Measurements from ENCODE around the gene CCDC182.

Gene CCDC182

DNA sequence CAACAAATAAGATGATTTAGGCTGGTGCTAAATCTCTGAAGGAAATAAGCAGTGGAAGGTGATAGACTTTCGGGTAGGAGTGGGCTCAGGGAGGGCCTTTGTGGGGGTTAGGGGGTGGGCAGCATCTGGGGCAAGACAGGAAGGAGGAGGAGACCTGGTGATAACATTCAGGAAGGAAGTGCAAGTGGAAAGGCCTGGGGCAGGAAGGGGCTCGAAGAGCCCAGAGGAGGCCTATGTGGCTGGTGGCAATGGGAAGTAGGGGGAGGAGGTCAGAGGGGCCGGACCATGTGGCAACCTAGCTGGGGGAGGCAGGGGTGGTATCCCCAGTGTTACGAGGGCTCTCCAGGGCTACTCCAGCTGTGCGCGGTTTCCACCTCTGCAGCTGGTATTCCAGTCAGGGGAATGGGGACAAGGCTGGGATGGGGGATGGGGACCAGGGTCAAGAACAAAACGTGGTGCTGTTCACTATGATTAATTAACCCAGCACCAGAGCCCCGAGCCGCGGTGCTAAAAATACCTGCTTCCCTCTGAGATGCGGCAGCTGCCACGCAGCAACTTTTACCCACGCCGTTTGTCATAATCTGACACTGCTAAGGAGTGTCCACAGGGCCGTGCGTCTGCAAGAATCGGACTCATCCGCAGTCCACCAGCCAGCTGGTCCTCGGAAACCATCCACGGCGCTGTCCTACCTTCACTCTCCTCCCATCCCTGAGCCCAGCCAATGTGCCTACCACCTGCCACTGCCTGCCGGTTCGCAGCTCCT, 5.2 kb upstream of the CCDC182 start:
- Histone ChIP-seq H3K27me3 (ENCODE audit: insufficient read depth, insufficient read length) (no peaks in the 10 kb centered on the region), H3K4me3 (ENCODE audit: insufficient read length, low read depth) (no peak overlapping the region), H3K36me3 (ENCODE audit: insufficient read depth, insufficient read length, low read length) (no peaks in the 10 kb centered on the region), H3K9me3 (ENCODE audit: insufficient read depth, low read length) (no peaks in the 10 kb centered on the region), H3K9ac (ENCODE audit: insufficient read length, low read depth) (no peak overlapping the region), H3K4me1 (ENCODE audit: insufficient read depth, insufficient read length) (peaks cover 5% of the 10 kb centered on the region)
- TF ChIP-seq ZNF274 (IDR thresholded peaks at IDR 0.05; ENCODE audit: low read depth, low read length) (no peak), SUZ12 (IDR thresholded peaks at IDR 0.05; ENCODE audit: extremely low read depth, insufficient read depth, insufficient read length) (no peak), YY1 (IDR thresholded peaks at IDR 0.05; ENCODE audit: insufficient read depth, insufficient read length) (no peak)
- no peak for DNase-seq (ENCODE audit: low read depth, low spot score)

DNA sequence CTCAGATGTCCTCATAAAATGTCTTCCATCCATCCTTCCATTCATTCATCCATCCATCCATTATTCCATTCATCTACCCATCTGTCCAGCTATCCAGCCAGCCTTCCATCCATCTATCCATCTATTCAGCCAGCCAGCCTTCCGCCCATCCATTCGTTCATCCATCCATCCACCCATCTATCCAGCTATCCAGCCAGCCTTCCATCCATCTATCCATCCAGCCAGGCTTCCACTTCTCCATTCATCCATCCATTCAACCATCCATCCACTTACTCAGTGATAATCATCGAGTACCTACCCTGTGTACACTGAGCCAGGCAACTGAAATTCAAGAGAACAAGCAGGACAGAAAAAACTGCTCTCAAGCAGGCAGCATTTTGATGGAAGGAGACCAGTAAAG, 4.6 kb upstream of the CCDC182 start:
- no peak overlapping the region for H3K4me3 ChIP-seq (ENCODE audit: insufficient read length, low read depth)
- H3K36me3 ChIP-seq (ENCODE audit: insufficient read depth, insufficient read length, low read length) = no peaks in the 10 kb centered on the region
- TF ChIP-seq YY1 (IDR thresholded peaks at IDR 0.05; ENCODE audit: insufficient read depth, insufficient read length) = no peak
- no peak for TF ChIP-seq ZNF274 (IDR thresholded peaks at IDR 0.05; ENCODE audit: low read depth, low read length)
- H3K4me1 ChIP-seq (ENCODE audit: insufficient read depth, insufficient read length) = peaks cover 5% of the 10 kb centered on the region
- no peaks in the 10 kb centered on the region for H3K9me3 ChIP-seq (ENCODE audit: insufficient read depth, low read length)
- no peak overlapping the region for H3K9ac ChIP-seq (ENCODE audit: insufficient read length, low read depth)
- no peaks in the 10 kb centered on the region for H3K27me3 ChIP-seq (ENCODE audit: insufficient read depth, insufficient read length)
- no peak for DNase-seq (ENCODE audit: low read depth, low spot score)

DNA sequence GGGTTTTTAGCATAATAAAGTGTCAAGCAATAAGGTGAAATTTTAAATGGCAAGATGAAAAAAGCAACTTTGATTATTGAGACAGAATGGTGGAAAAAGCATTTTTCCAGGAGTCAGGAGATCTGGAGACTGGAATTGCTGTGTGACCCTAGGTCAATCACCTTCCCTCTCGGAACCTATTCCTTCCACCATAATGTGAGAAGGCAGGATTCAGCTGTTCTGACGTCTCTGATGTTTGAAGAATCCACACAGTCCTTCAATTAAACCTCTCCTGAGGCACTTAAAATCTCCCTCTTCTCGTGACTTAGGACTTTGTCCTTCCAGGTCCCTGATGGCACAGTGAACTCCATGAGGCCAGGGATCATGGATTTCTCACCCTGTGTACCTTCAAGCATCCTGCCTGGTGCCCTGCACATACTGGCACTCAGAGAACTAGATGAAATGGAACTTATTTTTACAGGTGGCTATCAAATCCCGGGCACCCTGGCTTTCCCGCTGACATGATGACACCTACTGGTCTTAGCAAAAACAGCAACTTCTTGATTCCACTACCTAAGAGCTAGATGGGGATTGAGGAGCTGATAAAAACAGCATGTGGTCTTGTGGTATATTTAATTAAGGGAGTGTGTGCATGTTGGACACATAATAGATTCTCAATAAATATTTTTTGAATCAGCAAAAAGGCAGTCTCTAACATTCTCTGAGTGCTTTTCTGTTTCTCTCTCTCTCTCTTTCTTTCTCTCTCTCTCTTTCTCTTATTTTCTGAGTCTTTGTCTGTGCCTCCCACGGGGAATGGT, 2.3 kb upstream of the CCDC182 start:
- H3K36me3 ChIP-seq (ENCODE audit: insufficient read depth, insufficient read length, low read length) = no peaks in the 10 kb centered on the region
- H3K4me3 ChIP-seq (ENCODE audit: insufficient read length, low read depth) = no peak overlapping the region
- no peaks in the 10 kb centered on the region for H3K27me3 ChIP-seq (ENCODE audit: insufficient read depth, insufficient read length)
- DNase-seq (ENCODE audit: low read depth, low spot score) = peak; percentile 39
- H3K9me3 ChIP-seq (ENCODE audit: insufficient read depth, low read length) = no peaks in the 10 kb centered on the region
- peaks cover 5% of the 10 kb centered on the region for H3K4me1 ChIP-seq (ENCODE audit: insufficient read depth, insufficient read length)
- no peak for TF ChIP-seq YY1 (IDR thresholded peaks at IDR 0.05; ENCODE audit: insufficient read depth, insufficient read length)
- no peak for TF ChIP-seq ZNF274 (IDR thresholded peaks at IDR 0.05; ENCODE audit: low read depth, low read length)
- no peak for TF ChIP-seq SUZ12 (IDR thresholded peaks at IDR 0.05; ENCODE audit: extremely low read depth, insufficient read depth, insufficient read length)
- no peak overlapping the region for H3K9ac ChIP-seq (ENCODE audit: insufficient read length, low read depth)

DNA sequence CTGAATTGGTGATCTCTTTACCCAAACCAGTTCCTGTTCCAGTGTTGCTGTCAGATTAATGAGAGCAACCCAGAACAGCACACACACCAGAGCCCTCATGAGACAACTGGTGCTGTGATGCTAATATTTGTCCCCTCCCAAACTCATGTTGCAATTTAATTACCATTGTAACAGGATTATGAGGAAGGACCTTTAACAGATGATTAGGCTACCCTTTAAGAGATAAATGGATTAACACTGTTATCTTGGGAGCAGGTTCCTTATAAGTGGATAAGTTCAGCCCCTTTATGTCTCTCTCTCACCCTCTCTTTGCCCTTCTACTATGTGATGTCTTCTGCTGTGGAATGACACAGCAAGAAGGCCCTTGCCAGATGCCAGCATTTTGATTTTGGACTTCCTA, 1.1 kb upstream of the CCDC182 start:
- Histone ChIP-seq H3K4me1 (ENCODE audit: insufficient read depth, insufficient read length) (peaks cover 5% of the 10 kb centered on the region), H3K9me3 (ENCODE audit: insufficient read depth, low read length) (no peaks in the 10 kb centered on the region; the same call in 1 of the 2 replicates), H3K27me3 (ENCODE audit: insufficient read depth, insufficient read length) (no peaks in the 10 kb centered on the region), H3K4me3 (ENCODE audit: insufficient read length, low read depth) (no peak overlapping the region), H3K36me3 (ENCODE audit: insufficient read depth, insufficient read length, low read length) (no peaks in the 10 kb centered on the region), H3K9ac (ENCODE audit: insufficient read length, low read depth) (no peak overlapping the region)
- TF ChIP-seq YY1 (IDR thresholded peaks at IDR 0.05; ENCODE audit: insufficient read depth, insufficient read length) (no peak), SUZ12 (IDR thresholded peaks at IDR 0.05; ENCODE audit: extremely low read depth, insufficient read depth, insufficient read length) (no peak), ZNF274 (IDR thresholded peaks at IDR 0.05; ENCODE audit: low read depth, low read length) (no peak)
- DNase-seq (ENCODE audit: low read depth, low spot score) = no peak

DNA sequence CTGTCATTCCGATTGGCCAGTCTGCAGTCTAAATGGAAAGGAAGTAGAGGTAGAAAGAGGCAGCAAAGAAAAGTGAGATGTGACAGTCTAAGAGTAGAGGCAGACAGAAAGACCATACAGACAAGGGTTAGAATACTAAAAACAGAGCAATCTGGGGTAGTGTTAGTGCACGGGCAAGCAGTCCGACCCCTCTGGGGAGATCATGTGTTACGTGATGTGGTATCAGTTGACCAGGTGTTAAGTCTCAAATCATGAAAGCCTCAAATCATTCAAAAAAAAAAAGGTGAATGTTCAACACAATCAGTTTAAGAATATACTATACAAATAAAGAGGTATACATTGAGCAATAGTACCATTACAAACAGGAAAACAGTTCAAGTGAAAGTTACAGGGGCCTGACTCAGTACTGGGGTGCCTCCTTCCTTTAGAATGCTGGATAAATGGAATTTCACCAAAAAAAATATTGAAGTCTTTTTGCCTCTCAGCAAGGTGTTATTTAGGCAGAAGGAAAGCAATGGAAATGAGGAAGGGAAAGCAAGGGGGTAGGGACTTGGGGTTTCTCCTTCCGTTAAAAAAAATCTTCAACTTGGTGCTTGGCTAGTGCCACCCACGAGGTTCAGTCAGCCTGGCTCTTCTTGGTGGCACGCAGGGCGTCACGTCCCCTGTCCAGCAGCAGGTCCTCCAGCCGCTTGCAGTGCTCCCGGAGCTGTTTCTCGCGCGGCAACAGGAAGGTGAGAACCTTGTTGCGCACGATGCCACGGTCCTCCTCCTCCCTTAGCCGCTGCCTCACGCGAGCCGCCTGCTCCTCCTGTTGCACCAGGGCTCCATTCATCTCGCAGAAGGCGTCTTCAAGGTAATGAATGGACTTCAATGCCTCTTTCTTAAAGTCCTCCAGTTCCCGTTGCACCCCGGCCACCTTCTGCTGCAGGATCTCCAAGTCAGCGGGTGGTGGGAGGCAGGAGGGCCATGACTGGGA, 616 bp downstream of the CCDC182 start:
- Histone ChIP-seq H3K9me3 (ENCODE audit: insufficient read depth, low read length) (no peaks in the 10 kb centered on the region; the same call in 1 of the 2 replicates), H3K27me3 (ENCODE audit: insufficient read depth, insufficient read length) (no peaks in the 10 kb centered on the region), H3K4me1 (ENCODE audit: insufficient read depth, insufficient read length) (peaks cover 3% of the 10 kb centered on the region), H3K9ac (ENCODE audit: insufficient read length, low read depth) (no peak overlapping the region), H3K4me3 (ENCODE audit: insufficient read length, low read depth) (no peak overlapping the region), H3K36me3 (ENCODE audit: insufficient read depth, insufficient read length, low read length) (no peaks in the 10 kb centered on the region)
- no peak for TF ChIP-seq SUZ12 (IDR thresholded peaks at IDR 0.05; ENCODE audit: extremely low read depth, insufficient read depth, insufficient read length)
- DNase-seq (ENCODE audit: low read depth, low spot score) = no peak

DNA sequence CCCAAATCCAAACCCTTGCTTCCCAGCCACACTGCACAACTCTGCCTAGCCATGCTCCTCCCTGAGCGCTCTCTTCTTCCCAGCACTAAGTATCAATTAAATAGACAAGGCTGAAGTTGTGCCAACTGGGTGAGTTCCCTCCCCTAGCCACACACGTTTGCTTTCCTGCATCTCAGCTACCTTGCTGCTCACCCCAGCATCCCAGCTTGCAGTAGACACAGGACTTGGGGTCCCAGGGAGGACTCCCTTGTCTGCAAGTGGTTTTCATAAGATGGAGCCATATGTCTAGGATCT, 4.9 kb downstream of the CCDC182 start:
- DNase-seq (ENCODE audit: low read depth, low spot score) = no peak
- no peak overlapping the region for H3K4me3 ChIP-seq (ENCODE audit: insufficient read length, low read depth)
- no peaks in the 10 kb centered on the region; the same call in 1 of the 2 replicates for H3K9me3 ChIP-seq (ENCODE audit: insufficient read depth, low read length)
- TF ChIP-seq SUZ12 (IDR thresholded peaks at IDR 0.05; ENCODE audit: extremely low read depth, insufficient read depth, insufficient read length) (no peak), YY1 (IDR thresholded peaks at IDR 0.05; ENCODE audit: insufficient read depth, insufficient read length) (no peak), ZNF274 (IDR thresholded peaks at IDR 0.05; ENCODE audit: low read depth, low read length) (no peak)
- H3K27me3 ChIP-seq (ENCODE audit: insufficient read depth, insufficient read length) = no peaks in the 10 kb centered on the region
- H3K9ac ChIP-seq (ENCODE audit: insufficient read length, low read depth) = no peak overlapping the region
- no peaks in the 10 kb centered on the region for H3K36me3 ChIP-seq (ENCODE audit: insufficient read depth, insufficient read length, low read length)
- H3K4me1 ChIP-seq (ENCODE audit: insufficient read depth, insufficient read length) = peaks cover 3% of the 10 kb centered on the region

All from NT2/D1 (cell line).